Gastroesophageal sphincter (tissue), 4 donors: ENCODE measurements around the gene UBE2N. TPM values are rescaled to one million over a fixed set of nuclear protein-coding genes. Genes with fewer than 3 reads are reported as not detected.

Source experiments
- ATAC-seq: fragments of 150-250 bp; one replicate; pipeline ENCODE4 v1.9.1; 2016; ENCODE audit warnings: mild to moderate bottlenecking, moderate library complexity
- H3K27ac ChIP-seq, 4 donors: fragments of 200-600 bp; sonication (generic) in 3 of 4; 1 replicate in 3 of 4; 2 replicates in 1 of 4; pipeline ENCODE4 v1.5.1; 2016 to 2019
- H3K27me3 ChIP-seq: fragments of 200-600 bp; sonication (generic); one replicate; pipeline ENCODE4 v1.5.1; 2019
- H3K36me3 ChIP-seq, 2 donors: fragments of 200-600 bp; sonication (generic); one replicate each; pipeline ENCODE4 v1.5.1; 2019; ENCODE audit warnings: control low read depth in 1 of 2
- H3K4me1 ChIP-seq, 3 donors: fragments of 200-600 bp; sonication (generic); 1 replicate in 2 of 3; 2 replicates in 1 of 3; pipeline ENCODE4 v1.5.1; 2016 to 2019; ENCODE audit warnings: control low read depth in 2 of 3
- H3K4me3 ChIP-seq, 2 donors: fragments of 200-600 bp; sonication (generic); one replicate each; pipeline ENCODE4 v1.5.1; 2019; ENCODE audit warnings: mild to moderate bottlenecking in 1 of 2, moderate library complexity in 1 of 2
- H3K9me3 ChIP-seq, 3 donors: fragments of 200-600 bp; sonication (generic); one replicate each; pipeline ENCODE4 v1.5.1; 2017 to 2019; ENCODE audit warnings: control low read depth in 2 of 3
- EP300 ChIP-seq: sonication (generic); formaldehyde crosslinking; IDR thresholded peaks from one replicate; pipeline ENCODE4 v1.6.1; 2017; ENCODE audit warnings: antibody characterized with exemption, mild to moderate bottlenecking
- POLR2A ChIP-seq, 2 donors: fragments of 450-650 bp; IDR thresholded peaks; one replicate each; pipeline ENCODE4 v1.6.1; 2017; ENCODE audit warnings: antibody characterized with exemption in 2 of 2, mild to moderate bottlenecking in 2 of 2, moderate library complexity in 1 of 2
- POLR2AphosphoS5 ChIP-seq: sonication (generic); formaldehyde crosslinking; IDR thresholded peaks from one replicate; pipeline ENCODE4 v1.6.1; 2017; ENCODE audit warnings: antibody characterized with exemption
- WGBS, 2 donors: methylation state at CpG; one replicate each; pipeline ENCODE4 v1.1.5; 2018; ENCODE audit warnings: low coverage in 1 of 2; 5-methylcytosine and 5-hydroxymethylcytosine counted together
- total RNA-seq, 4 donors: library from RNA; depleted of rRNA; stranded (reverse); fragments of >200 nt; gene quantifications; one replicate each; pipeline ENCODE4 v1.1.0, GENCODE V29; 2016
- TF ChIP-seq, protein P1 (sequence below), 4 experiments: fragments of 200-600 bp in 2 of 4; fragments of 450-650 bp in 2 of 4; sonication (generic) in 1 of 4; IDR thresholded peaks; one replicate each; pipeline ENCODE4 v1.5.1; 2017 to 2019; ENCODE audit warnings: antibody characterized with exemption in 4 of 4, mild to moderate bottlenecking in 2 of 4, moderate library complexity in 2 of 4

UBE2N gene
- total RNA-seq, 4 donors from 2014 or later: 44.4 to 64.2 (median 53.4) TPM

- H3K27me3 ChIP-seq: no peaks in the 10 kb centered on the region
- 93 to 96% methylated on average over 3 to 8 of the region's 9 CpGs for WGBS, 2 donors
- TF ChIP-seq EP300: no peak
- TF ChIP-seq POLR2A (IDR thresholded peaks at IDR 0.05): no peak
- no peak for TF ChIP-seq POLR2AphosphoS5
- TF ChIP-seq, protein P1, sequence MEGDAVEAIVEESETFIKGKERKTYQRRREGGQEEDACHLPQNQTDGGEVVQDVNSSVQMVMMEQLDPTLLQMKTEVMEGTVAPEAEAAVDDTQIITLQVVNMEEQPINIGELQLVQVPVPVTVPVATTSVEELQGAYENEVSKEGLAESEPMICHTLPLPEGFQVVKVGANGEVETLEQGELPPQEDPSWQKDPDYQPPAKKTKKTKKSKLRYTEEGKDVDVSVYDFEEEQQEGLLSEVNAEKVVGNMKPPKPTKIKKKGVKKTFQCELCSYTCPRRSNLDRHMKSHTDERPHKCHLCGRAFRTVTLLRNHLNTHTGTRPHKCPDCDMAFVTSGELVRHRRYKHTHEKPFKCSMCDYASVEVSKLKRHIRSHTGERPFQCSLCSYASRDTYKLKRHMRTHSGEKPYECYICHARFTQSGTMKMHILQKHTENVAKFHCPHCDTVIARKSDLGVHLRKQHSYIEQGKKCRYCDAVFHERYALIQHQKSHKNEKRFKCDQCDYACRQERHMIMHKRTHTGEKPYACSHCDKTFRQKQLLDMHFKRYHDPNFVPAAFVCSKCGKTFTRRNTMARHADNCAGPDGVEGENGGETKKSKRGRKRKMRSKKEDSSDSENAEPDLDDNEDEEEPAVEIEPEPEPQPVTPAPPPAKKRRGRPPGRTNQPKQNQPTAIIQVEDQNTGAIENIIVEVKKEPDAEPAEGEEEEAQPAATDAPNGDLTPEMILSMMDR (IDR thresholded peaks at IDR 0.05): no peak
- H3K4me1 ChIP-seq: peaks cover 0 to 30% (median 6%) of the 10 kb centered on the region in 3 donors
- peak overlapping the region; percentile 68 for H3K4me3 ChIP-seq
- no peaks in the 10 kb centered on the region for H3K9me3 ChIP-seq
- ATAC-seq: no peak
- peak overlapping the region in 3 of 4 donors; percentile 88 to 97 (median 93) for H3K27ac ChIP-seq
- peaks cover 0 to 18% of the 10 kb centered on the region in 2 donors for H3K36me3 ChIP-seq
Measured at GRCh38 chr12:93466625-93467350, 25.0 kb upstream of the UBE2N start.

DNA sequence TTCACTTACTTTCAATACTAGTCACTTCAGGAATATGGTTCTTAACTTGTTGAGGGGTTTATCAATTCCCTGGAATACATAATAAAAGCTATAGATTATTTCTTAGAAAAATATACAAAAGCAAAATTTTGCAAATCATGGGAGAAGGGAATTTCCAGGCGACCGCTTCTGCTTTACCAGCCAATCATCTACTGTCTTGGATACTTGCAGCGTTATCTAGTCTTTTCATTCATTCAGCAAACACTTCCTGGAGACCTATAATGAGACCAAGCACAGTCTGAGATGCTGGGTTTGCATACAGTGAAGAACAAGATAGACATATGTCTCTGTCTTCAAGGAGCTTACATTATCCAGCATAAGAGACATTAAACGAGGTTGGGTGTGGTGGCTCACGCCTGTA is 24.1 kb upstream of the UBE2N start:
- no peaks in the 10 kb centered on the region for H3K27me3 ChIP-seq
- TF ChIP-seq EP300 (no peak), POLR2AphosphoS5 (no peak), POLR2A (IDR thresholded peaks at IDR 0.05) (no peak)
- TF ChIP-seq, protein P1 (IDR thresholded peaks at IDR 0.05): no peak
- H3K36me3 ChIP-seq: peaks cover 0 to 8% of the 10 kb centered on the region in 2 donors
- H3K27ac ChIP-seq: no peak overlapping the region
- H3K4me3 ChIP-seq: no peak overlapping the region
- peaks cover 0 to 30% (median 6%) of the 10 kb centered on the region in 3 donors for H3K4me1 ChIP-seq
- 95 to 100% methylated on average over 2 to 5 of the region's 5 CpGs for WGBS, 2 donors
- H3K9me3 ChIP-seq: no peaks in the 10 kb centered on the region
- ATAC-seq: no peak

- no peaks in the 10 kb centered on the region for H3K9me3 ChIP-seq
- no peak overlapping the region for H3K4me3 ChIP-seq
- no peak for ATAC-seq
- 64 to 87% methylated on average over 1 to 3 of the region's 3 CpGs for WGBS, 2 donors
- H3K27ac ChIP-seq: no peak overlapping the region
- TF ChIP-seq, protein P1 (IDR thresholded peaks at IDR 0.05): no peak
- no peak for TF ChIP-seq POLR2AphosphoS5
- no peak for TF ChIP-seq POLR2A (IDR thresholded peaks at IDR 0.05)
- no peak for TF ChIP-seq EP300
- no peaks in the 10 kb centered on the region for H3K27me3 ChIP-seq
- no peaks in the 10 kb centered on the region for H3K36me3 ChIP-seq
- no peaks in the 10 kb centered on the region for H3K4me1 ChIP-seq
Measured at GRCh38 chr12:93461503-93461902, 19.8 kb upstream of the UBE2N start.

DNA sequence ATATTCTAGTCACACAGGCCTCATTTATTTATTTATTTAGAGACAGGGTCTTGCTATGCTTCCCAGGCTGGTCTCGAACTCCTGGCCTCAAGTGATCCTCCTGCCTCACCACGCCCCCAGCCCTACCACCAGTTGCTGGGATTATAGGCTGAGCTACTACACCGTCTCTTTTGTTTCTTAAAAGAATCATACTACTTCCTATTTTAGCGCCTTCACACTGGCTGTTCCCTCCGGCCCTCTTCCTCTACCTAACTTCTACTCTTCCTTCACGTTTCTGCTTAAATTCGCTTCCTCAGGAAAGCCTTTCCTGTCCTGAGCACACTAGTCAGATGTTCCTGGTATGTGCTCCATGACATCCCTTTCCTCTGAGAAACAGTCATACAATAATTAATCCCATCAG is 19.2 kb upstream of the UBE2N start:
- Histone ChIP-seq H3K9me3 (no peaks in the 10 kb centered on the region), H3K4me1 (no peaks in the 10 kb centered on the region), H3K36me3 (no peaks in the 10 kb centered on the region), H3K27ac (no peak overlapping the region), H3K27me3 (no peaks in the 10 kb centered on the region), H3K4me3 (no peak overlapping the region)
- TF ChIP-seq, protein P1 (IDR thresholded peaks at IDR 0.05): no peak
- TF ChIP-seq POLR2AphosphoS5: no peak
- no peak for TF ChIP-seq POLR2A (IDR thresholded peaks at IDR 0.05)
- TF ChIP-seq EP300: no peak
- 71 to 75% methylated on average over 7 of the region's 7 CpGs for WGBS, 2 donors
- no peak for ATAC-seq

DNA sequence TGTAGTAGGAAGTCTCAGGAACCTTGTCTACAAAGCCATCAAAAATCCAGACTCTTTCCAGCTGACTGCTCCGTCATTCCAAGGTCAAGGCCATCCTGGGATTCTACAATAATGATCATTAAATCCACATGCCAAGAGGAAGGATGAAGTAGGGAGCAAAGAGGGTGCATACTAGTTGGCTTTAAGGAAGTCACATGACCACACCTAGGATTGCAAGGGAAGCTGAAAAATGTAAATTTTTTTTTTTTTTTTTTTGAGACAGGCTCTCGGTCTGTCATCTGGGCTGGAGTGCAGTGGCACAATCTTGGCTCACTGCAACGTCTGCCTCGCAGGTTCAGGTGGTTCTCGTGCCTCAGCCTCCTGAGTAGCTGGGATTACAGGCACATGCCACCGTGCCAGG is 18.3 kb upstream of the UBE2N start:
- H3K4me1 ChIP-seq: no peaks in the 10 kb centered on the region
- H3K36me3 ChIP-seq: no peaks in the 10 kb centered on the region
- H3K27me3 ChIP-seq: no peaks in the 10 kb centered on the region
- no peak overlapping the region for H3K4me3 ChIP-seq
- 0 to 57% methylated on average over 1 to 5 of the region's 6 CpGs for WGBS, 2 donors
- no peak for TF ChIP-seq POLR2A (IDR thresholded peaks at IDR 0.05)
- no peak for TF ChIP-seq EP300
- TF ChIP-seq, protein P1 (IDR thresholded peaks at IDR 0.05): no peak
- no peak overlapping the region for H3K27ac ChIP-seq
- no peaks in the 10 kb centered on the region for H3K9me3 ChIP-seq
- no peak for ATAC-seq
